Colon (tissue), 2 donors: ENCODE data around the gene FXYD4.
"Not testable (repeated sequence)": the region's sequence is repeated elsewhere in the genome, so short reads cannot be mapped to it uniquely, and the experiment has no call there.

ENCODE experiments used
- FAIRE-seq: peaks from 2 replicates; lab custom pipeline; 2012; peaks lifted over from hg19 to GRCh38; lab: Jason Lieb, UNC
- donor health status: control.
- donor health status: control.

Gene FXYD4, protein sequence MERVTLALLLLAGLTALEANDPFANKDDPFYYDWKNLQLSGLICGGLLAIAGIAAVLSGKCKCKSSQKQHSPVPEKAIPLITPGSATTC

GRCh38 chr10:43371418-43371817 lies at the start of gene FXYD4:
FXYD4 (plus strand) TSS chr10:43371636; CDS start chr10:43373747, 2,111 bp downstream.
- FAIRE-seq, result no peak

GRCh38 chr10:43322331-43322730 lies 49.1 kb upstream of the FXYD4 start:
- FAIRE-seq, result no peak

DNA sequence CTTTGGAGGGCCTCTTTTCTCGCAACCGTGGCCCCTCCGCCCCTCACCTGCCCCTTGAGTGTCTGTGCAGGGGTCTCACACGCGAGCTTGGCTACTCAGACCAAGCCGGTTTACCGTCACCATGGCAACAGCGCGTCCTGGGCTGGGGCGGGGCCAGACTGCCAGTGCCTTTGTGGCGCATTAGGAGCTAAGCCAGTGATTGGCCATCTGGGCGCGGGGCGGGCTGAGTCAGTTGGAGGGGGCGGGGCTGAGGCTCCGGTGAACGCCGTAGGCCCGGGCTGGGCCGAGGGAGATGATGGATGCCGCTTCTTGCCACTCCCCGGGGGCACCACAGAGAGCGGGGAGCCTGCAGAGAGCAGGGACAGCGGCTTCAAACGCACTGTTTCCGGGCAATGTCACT lies 48.7 kb upstream of the FXYD4 start:
- FAIRE-seq, result no peak

GRCh38 chr10:43323245-43323644 lies 48.2 kb upstream of the FXYD4 start:
- no peak for FAIRE-seq

DNA sequence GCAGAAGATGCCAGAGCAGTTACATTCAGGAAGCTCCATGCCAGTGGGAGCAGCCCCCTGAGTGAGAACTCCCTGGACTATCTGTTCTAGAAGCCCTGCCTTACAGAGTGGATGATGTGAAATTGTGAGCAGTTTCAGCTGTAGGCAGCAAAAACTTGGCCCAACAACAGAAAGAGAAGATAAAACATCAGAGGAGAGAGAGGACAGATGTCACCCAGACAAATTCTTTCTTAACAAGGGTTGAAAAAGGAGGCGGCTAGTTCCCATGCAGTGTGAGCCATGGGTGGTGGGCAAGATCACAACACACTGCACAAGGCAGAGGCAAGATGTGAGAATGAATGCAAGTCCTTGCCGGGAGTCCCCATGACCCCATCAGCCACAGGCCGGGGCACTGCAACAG lies 46.6 kb upstream of the FXYD4 start:
- no peak for FAIRE-seq

- FAIRE-seq, result no peak
Measured at GRCh38 chr10:43327171-43327570, 44.3 kb upstream of the FXYD4 start.

GRCh38 chr10:43327986-43328385 lies 43.5 kb upstream of the FXYD4 start:
- no peak for FAIRE-seq

GRCh38 chr10:43328810-43329209 lies 42.6 kb upstream of the FXYD4 start:
- not testable (repeated sequence) for FAIRE-seq

DNA sequence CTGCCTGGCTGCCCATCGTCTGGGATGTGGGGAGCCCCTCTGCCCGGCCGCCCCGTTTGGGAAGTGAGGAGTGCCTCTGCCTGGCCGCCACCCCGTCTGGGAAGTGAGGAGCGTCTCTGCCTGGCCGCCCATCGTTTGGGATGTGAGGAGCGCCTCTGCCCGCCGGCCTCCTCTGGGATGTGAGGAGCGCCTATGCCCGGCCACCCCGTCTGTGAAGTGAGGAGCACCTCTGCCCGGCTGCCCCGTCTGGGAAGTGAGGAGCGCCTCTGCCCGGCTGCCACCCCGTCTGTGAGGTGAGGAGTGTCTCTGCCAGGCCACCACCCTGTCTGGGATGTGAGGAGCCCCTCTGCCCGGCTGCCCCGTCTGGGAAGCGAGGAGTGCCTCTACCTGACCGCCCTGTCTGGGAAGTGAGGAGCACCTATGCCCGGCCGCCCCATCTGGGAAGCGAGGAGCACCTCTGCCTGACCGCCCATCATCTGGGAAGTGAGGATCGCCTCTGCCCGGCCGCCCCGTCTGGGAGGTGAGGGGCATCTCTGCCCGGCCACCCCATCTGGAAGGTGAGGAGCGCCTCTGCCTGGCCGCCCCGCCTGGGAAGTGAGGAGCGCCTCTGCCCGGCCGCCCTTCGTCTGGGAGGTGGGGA lies 42.1 kb upstream of the FXYD4 start:
- not testable (repeated sequence) for FAIRE-seq

- not testable (repeated sequence) for FAIRE-seq
Measured at GRCh38 chr10:43330049-43330823, 41.2 kb upstream of the FXYD4 start.

GRCh38 chr10:43330824-43331127 lies 40.7 kb upstream of the FXYD4 start:
- FAIRE-seq, result not testable (repeated sequence)

- no peak for FAIRE-seq
Measured at GRCh38 chr10:43333653-43334052, 37.8 kb upstream of the FXYD4 start.

GRCh38 chr10:43336061-43336460 lies 35.4 kb upstream of the FXYD4 start:
- no peak for FAIRE-seq

DNA sequence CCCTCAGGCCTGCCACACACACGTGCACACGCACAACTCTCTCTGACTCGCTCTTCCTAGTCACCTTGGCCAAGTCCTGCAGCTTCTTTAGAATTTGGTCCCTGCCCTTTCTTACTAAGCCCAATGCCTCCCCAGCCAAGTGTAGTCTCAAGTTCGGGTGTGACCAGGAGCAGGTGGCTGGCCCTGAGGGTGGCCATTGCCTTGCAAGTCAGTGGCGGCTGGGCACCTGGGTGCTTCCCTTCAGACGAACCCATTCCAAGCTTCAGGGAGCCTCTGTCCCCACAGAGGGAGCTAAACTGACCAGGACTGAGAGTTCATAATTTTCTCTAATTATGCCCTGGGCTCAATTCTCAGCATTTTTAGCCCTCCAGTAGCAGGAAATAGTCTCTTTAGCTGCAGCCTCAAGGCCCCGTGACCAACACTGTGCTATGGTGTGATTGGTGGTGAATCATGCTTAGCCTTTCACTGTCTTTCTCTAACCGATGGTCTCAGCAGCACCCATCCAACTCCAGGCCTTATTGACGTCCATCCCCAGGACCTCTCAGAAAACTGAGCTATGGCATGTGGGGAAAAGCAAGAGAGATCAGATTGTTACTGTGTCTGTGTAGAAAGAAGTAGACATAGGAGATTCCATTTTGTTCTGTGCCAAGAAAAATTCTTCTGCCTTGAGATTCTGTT lies 34.7 kb upstream of the FXYD4 start:
- FAIRE-seq, result no peak

- not testable (repeated sequence) for FAIRE-seq
Measured at GRCh38 chr10:43337536-43337935, 33.9 kb upstream of the FXYD4 start.

GRCh38 chr10:43338117-43338516 lies 33.3 kb upstream of the FXYD4 start:
- FAIRE-seq, result no peak

GRCh38 chr10:43339136-43339535 lies 32.3 kb upstream of the FXYD4 start:
- FAIRE-seq, result no peak

DNA sequence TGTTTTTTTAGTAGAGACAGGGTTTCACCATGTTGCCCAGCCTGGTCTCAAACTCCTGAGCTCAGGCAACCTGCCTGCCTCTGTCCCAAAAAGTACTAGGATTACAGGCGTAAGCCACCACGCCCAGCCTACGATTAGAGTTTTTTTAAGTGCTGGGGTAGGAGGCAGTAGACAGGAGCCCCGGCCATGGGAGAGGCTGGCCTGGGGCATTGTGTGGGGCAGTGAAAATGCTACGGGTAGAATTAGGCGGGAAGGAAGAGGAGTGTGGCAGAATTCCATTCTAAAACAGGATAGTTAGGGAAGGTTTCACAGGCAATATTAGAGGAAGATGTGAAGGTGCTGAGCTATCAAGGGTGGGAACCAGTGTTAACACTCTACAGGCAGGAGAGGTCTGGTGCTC lies 31.3 kb upstream of the FXYD4 start:
- no peak for FAIRE-seq

DNA sequence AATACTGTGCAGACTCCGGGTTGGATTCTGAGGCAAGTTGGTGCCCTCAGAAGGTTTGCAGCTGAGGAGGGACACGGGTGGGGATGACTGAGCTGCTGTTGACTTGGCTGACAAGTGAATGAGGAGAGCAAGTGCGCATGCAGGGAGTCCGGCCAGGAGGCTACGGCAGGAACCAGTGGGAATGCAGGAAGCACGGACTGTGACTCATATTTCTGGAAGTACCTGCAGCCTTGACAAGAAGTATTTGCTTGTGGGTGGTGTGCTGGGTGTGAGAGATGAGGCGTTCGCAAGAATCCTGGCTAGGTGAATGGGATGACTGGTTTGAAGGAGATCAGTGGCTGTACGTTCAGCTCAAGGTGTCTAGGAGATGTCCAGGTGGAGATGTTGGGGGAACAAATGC lies 30.8 kb upstream of the FXYD4 start:
- no peak for FAIRE-seq

DNA sequence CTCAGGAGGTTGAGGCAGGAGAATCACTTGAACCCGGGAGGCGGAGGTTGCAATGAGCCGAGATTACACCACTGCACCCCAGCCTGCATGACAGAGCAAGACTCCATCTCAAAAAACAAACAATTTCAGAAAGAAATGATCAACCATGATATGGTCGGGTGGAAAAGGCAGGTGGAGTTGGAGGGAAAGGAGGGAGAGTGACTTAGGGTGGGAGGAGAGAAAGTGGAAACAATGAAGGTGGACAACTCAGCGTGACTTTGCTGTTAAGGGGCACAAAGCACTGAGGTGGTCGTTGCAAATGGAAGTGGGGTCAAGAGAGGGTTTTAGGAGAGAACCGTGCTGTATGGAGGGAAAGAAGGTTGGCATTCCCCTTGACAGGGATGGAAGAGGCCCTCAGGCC lies 30.0 kb upstream of the FXYD4 start:
- no peak for FAIRE-seq

DNA sequence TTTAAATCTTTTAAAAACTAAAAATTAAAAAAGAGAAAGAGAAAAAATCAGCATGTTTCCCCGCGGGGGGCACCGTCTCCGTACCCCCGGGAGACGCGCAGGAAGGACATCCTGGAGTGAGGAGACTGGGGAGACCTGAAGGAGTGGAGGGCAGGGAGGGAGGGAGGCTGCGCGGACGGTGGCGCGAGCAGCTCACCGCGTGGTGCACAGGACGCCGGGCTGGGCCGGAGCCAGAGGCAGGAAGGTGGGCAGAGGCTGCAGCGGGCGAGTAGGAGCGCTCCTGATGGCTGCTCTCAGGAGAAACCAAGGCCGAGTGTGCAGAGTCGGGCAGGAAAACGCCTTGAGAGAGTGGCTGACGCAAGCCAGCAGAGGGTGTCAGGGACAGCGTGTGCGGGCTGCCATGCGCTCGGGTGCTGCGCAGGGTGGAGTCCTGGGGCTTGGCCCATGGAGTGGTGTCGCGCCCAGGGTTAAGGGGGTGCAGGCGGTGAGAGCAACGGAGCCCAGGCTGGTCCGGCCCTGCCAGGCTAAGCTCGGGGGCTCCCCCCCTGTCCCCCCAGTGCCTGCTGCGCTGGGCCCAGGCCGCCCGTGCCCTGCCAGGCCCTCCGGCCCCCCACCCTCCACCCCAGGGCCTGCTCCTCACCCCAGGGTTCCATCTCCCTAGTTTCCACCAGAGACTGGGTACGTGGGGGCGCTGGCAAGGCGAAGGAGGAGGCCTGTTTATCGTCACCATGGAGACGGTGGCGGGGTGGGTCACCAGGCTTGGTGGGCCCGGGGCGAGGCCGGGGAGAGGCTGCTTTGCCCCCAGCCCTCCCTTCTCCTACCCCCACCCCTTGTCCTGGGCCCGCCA lies 28.9 kb upstream of the FXYD4 start:
- no peak for FAIRE-seq

GRCh38 chr10:43343126-43343525 lies 28.3 kb upstream of the FXYD4 start:
- no peak for FAIRE-seq
